GM12875 (cell line): ENCODE data around the gene SGCG.
"Not testable (repeated sequence)": the region's sequence is repeated elsewhere in the genome, so short reads cannot be mapped to it uniquely, and the experiment has no call there.

Experiments used
- H3K4me3 ChIP-seq: one replicate; pipeline ENCODE4 v1.5.1; 2011; ENCODE audit warnings: low read depth, low read length, control low read depth
- TF ChIP-seq, protein P1 (sequence below): IDR thresholded peaks from 2 replicates; pipeline ENCODE4 v1.5.1; 2011; ENCODE audit warnings: low read depth, mild to moderate bottlenecking, control low read depth, inconsistent platforms, low read length, moderate library complexity, borderline replicate concordance; ENCODE audit not compliant: insufficient read depth

SGCG gene, protein sequence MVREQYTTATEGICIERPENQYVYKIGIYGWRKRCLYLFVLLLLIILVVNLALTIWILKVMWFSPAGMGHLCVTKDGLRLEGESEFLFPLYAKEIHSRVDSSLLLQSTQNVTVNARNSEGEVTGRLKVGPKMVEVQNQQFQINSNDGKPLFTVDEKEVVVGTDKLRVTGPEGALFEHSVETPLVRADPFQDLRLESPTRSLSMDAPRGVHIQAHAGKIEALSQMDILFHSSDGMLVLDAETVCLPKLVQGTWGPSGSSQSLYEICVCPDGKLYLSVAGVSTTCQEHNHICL

DNA sequence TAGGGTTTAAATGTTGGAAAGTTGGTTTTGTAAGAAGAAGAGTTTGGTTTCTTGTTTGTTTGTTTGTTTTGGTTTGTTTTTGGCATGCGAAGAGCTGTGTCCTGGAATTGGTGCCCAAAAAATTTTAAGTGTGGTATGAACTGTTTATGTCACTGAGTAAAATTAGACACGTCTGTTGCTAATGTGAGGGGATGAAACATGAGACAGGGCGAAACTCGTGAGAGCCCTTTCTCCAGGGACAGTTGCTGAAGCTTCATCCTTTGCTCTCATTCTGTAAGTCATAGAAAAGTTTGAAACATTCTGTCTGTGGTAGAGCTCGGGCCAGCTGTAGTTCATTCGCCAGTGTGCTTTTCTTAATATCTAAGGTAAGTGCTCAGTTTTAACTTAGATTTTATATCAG is at the start of gene SGCG:
Gene SGCG (plus strand): TSS at position 269 of the 400 bp plus-strand sequence. CDS start 22,716 bp downstream, outside the sequence.
- TF ChIP-seq, protein P1, sequence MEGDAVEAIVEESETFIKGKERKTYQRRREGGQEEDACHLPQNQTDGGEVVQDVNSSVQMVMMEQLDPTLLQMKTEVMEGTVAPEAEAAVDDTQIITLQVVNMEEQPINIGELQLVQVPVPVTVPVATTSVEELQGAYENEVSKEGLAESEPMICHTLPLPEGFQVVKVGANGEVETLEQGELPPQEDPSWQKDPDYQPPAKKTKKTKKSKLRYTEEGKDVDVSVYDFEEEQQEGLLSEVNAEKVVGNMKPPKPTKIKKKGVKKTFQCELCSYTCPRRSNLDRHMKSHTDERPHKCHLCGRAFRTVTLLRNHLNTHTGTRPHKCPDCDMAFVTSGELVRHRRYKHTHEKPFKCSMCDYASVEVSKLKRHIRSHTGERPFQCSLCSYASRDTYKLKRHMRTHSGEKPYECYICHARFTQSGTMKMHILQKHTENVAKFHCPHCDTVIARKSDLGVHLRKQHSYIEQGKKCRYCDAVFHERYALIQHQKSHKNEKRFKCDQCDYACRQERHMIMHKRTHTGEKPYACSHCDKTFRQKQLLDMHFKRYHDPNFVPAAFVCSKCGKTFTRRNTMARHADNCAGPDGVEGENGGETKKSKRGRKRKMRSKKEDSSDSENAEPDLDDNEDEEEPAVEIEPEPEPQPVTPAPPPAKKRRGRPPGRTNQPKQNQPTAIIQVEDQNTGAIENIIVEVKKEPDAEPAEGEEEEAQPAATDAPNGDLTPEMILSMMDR = no peak

DNA sequence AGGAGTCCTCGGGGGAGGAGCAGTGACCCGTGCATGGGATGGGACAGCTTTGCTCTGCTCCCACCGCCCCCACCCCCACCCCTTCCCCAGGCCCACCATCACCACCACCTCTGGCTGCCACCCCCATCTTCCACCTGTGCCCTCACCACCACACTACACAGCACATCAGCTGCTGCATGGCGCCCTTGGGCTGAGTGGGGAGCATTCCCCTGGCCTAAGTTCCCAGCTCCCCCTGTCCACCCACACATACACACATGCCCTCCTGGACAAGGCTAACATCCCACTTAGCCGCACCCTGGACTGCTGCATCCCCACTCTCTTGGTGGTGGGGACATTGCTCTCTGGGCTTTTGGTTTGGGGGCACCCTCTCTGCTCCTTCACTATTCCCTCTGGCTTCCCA is 46.2 kb upstream of the SGCG start:
- TF ChIP-seq, protein P1 = no peak
- no peak overlapping the region for H3K4me3 ChIP-seq

More for the DNA sequence above, at the start of gene SGCG:
- H3K4me3 ChIP-seq = no peak within 1 kb of the TSS

DNA sequence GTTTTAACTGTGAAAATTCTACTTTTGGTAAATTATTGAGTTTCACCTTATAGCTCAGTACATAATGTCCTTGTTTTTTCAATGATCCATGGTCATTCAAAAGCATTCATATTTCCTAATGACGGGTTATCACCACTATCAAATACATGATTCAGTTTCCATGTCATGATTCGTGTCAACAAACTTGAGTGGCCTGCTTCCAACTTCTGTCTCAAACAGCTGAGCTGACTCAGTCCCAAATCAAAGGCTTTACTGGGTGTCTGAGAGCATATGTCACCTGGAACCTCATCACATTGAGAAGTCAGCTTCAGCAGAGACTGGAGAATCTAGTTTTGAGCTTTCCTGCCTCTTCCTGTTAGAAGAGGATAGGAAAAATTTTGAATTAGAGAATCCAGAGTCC is 40.3 kb upstream of the SGCG start:
- H3K4me3 ChIP-seq = no peak overlapping the region
- TF ChIP-seq, protein P1 = no peak

DNA sequence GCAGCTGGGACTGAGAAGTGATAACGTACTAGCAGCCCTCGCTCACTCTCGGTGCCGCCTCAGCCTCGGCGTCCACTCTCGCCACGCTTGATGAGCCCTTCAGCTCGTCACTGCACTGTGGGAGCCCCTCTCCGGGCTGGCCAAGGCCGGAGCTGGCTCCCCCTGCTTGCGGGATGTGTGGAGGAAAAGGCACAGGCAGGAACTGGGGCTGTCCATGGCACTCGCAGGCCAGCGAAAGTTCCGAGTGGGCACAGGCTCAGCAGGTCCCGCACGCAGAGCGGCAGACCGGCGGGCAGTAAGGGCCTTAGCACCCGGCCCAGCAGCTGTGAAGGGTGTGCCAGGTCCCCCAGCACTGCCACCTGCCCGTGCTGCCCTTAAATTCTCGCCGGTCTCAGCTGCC is 38.8 kb upstream of the SGCG start:
- no peak overlapping the region for H3K4me3 ChIP-seq
- TF ChIP-seq, protein P1 = no peak

DNA sequence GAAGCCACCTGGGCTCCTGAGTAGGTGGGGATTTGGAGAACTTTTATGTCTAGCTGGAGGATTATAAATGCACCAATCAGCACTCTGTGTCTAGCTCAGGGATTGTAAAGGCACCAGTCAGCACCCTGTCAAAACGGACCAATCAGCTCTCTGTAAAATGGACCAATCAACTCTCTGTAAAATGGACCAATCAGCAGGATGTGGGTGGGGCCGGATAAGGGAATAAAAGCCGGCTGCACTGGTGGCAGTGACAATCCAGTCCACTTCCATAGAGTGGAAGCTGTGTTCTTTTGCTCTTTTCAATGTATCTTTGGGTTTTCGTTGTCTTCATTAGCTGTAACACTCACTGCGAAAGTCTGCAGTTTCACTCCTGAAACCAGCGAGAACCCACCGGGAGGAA is 38.2 kb upstream of the SGCG start:
- H3K4me3 ChIP-seq = not testable (repeated sequence)

DNA sequence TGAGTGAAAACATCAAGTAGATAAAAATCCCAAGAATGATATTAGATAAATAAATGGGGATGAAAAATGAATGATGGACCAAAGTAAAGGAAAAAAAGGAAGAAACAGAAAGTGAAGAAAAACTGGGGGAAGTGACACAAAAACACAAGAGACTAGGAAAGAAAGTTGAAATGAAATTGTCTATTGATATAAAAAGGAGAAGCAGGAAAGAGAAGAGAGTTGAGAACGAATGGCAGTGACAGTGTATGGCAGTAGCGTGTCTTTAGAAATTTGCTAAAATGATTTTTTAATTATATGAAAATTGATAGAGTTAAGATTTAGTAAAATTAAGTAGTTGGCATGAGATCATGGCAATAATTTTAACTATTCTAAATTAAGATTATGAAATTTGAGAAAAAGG is 36.3 kb upstream of the SGCG start:
- TF ChIP-seq, protein P1 = no peak
- no peak overlapping the region for H3K4me3 ChIP-seq

DNA sequence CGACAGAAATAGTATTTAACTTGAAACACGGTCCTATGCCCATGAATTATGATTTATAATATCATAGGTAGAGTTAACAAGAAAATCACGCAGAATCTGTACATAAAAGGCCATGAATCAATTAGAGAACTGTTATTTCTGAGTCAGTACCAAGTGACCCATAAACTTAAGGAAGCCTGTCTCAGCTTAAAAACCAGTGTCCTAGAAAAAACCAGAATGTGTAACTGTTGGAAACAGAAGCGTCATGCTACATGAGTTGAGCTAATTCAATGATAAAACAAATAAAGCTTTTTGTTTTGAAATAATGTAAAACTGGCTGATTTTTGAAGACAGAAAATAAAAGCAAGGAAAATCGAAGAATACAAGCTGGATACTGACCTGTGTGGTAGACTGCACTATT is 34.8 kb upstream of the SGCG start:
- H3K4me3 ChIP-seq = no peak overlapping the region
- TF ChIP-seq, protein P1 = no peak
